NCI-H2196 (cell line): ENCODE data around the gene ZC3H10.
"Not testable (repeated sequence)": the region's sequence is repeated elsewhere in the genome, so short reads cannot be mapped to it uniquely, and the experiment has no call there.

ENCODE experiments used
- DNase-seq: peaks from one replicate; lab custom pipeline; 2025; ENCODE audit not compliant: unreplicated experiment; lab: John Stamatoyannopoulos, UW

Gene ZC3H10

GRCh38 chr12:56102683-56103065 is 15.4 kb upstream of the ZC3H10 start:
- no peak for DNase-seq

- DNase-seq = no peak
Measured at GRCh38 chr12:56103066-56103711, 14.9 kb upstream of the ZC3H10 start.

- peak; percentile 77 for DNase-seq
Measured at GRCh38 chr12:56103823-56104108, 14.3 kb upstream of the ZC3H10 start.

GRCh38 chr12:56104109-56104814 is 13.8 kb upstream of the ZC3H10 start, which contains the start of gene PA2G4:
Gene PA2G4, plus strand, starts transcription at chr12:56104559. Its CDS starts 179 bp downstream, at chr12:56104738.
- DNase-seq = peak; percentile 99

- no peak for DNase-seq
Measured at GRCh38 chr12:56104815-56105608, 13.1 kb upstream of the ZC3H10 start.

- no peak for DNase-seq
Measured at GRCh38 chr12:56105609-56105902, 12.5 kb upstream of the ZC3H10 start.

- no peak for DNase-seq
Measured at GRCh38 chr12:56107242-56107641, 10.8 kb upstream of the ZC3H10 start.

- DNase-seq = no peak
Measured at GRCh38 chr12:56110571-56110970, 7.5 kb upstream of the ZC3H10 start.

GRCh38 chr12:56114084-56114483 is 4.0 kb upstream of the ZC3H10 start:
- no peak for DNase-seq

GRCh38 chr12:56115329-56115728 is 2.7 kb upstream of the ZC3H10 start:
- no peak for DNase-seq

- peak; percentile 95 for DNase-seq
Measured at GRCh38 chr12:56116267-56117081, 1.6 kb upstream of the ZC3H10 start, which contains the start of gene RPL41. Gene RPL41, plus strand, starts transcription at chr12:56116633.

- not testable (repeated sequence) for DNase-seq
Measured at GRCh38 chr12:56117082-56117706, 872 bp upstream of the ZC3H10 start.

GRCh38 chr12:56118688-56119357 is 757 bp downstream of the ZC3H10 start:
- no peak for DNase-seq

- DNase-seq = peak; percentile 85
Measured at GRCh38 chr12:56119361-56119796, 1.3 kb downstream of the ZC3H10 start.

GRCh38 chr12:56120158-56120846 is 2.2 kb downstream of the ZC3H10 start:
- DNase-seq = no peak

GRCh38 chr12:56121204-56121870 is 3.3 kb downstream of the ZC3H10 start:
- DNase-seq = no peak

GRCh38 chr12:56122637-56123036 is 4.6 kb downstream of the ZC3H10 start:
- DNase-seq = no peak

- no peak for DNase-seq
Measured at GRCh38 chr12:56124133-56124532, 6.1 kb downstream of the ZC3H10 start.

- no peak for DNase-seq
Measured at GRCh38 chr12:56126732-56127239, 8.7 kb downstream of the ZC3H10 start.
